Activated T-helper 9 cell treated with anti-CD3 and anti-CD28 coated beads, Interleukin-2, amount 50 U/mL, for 16 hours (primary cell): ENCODE measurements around the gene SLC10A1.
"Not testable (repeated sequence)": the region's sequence is repeated elsewhere in the genome, so short reads cannot be mapped to it uniquely, and the experiment has no call there.

Experiments used
- DNase-seq: peaks from one replicate; pipeline ENCODE4 v3.0.0-alpha.2; 2020; ENCODE audit warnings: low read depth

The SLC10A1 gene

DNA sequence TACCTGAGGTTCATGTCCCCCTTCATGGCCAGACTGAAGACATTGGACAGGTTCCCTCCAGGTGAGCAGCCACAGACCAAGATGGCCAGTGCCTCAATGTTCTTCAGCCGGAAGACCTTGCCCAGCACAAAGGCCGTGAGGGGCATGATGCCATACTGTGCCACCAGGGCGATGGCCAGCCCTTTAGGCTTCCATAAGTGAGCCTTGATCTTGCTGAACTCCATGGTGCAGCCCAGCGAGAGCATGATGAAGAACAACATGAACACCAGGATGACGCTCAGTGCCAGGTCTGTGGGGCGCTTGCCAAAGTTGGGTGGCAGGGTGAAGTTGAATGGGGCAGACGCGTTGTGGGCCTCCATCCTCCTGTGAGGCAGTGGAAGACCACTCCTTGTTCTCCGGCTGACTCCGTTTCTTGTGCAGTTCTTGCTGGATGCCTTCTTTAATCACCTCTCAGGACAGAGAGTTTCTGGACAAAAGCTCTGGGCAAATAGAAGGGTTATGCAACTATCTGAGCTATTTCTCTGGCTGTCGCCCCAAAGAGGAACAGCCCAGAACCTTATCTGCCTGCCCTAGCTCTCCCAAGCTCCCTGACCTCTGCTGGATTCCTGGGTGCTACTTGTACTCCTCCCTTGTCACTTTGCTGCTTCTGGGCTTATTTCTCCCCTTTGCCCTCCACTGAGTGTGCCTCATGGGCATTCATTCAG, at the start of gene SLC10A1:
Gene SLC10A1, minus strand, starts transcription at position 445 of the 704 bp plus-strand sequence. Its CDS starts 86 bp downstream, at position 359.
- DNase-seq = no peak

DNA sequence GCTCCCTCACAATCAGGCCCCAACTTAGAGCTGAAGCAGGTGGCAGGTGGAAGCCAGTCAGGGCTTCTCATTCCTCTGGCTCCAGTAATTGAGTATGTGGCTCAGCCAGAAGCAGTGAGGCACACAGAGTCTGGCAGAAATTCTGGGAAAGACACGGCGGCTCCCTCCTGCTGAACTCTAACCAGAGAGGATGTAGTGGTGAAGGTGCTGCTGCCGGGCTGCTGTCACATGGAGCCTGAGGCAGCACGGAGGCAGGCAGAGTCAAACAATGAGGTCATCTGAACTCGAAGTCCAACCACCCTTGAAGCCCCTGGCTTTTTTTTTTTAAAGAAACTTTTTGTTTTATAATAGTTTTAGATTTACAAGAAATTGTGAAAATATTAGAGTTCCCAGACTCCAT, 48.7 kb upstream of the SLC10A1 start:
- no peak for DNase-seq

DNA sequence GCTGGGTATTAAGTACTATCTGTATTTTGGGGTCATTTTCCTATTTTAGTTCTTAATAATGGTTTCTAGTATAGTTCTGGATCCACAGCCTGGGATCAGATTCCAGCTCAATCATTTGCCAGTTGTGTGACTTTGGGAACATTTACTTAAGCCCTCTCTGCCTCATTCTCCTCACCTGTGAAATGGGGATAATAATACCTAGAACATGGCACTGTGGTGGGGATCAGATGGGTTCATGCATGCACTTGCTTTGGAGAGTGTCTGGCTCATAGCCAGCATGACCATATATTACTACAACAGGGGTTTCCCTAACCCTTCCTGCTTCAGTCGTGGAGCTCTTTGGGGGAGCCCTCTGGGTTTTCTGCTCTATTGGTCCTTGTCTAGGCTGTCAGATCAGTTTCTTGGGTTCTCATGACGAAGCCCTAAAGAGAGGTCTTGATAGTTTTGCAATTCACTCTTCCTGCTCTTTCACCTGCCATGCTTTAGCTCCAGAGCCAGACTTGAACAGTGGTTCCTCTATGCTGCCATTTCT, 48.1 kb upstream of the SLC10A1 start:
- no peak for DNase-seq

DNA sequence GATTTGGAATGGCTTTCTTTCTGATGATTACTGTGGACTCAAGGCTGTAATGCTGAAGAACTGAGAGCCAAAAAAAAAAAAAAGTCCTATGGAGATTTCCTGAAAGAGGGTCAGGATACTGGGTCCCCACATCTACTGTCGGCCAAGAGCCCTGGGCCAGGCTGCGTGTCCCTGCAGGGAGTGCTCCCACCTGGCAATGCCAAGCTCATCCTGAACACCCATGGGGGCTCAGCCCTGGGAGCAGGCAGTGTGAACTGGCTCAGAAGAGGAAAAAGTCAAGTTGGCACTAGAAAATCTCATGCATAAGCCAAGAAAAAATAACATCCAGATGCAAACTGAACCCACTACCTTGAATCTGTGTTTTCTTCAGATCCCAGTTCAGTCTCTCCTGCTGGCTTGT, 47.1 kb upstream of the SLC10A1 start:
- DNase-seq = no peak

DNA sequence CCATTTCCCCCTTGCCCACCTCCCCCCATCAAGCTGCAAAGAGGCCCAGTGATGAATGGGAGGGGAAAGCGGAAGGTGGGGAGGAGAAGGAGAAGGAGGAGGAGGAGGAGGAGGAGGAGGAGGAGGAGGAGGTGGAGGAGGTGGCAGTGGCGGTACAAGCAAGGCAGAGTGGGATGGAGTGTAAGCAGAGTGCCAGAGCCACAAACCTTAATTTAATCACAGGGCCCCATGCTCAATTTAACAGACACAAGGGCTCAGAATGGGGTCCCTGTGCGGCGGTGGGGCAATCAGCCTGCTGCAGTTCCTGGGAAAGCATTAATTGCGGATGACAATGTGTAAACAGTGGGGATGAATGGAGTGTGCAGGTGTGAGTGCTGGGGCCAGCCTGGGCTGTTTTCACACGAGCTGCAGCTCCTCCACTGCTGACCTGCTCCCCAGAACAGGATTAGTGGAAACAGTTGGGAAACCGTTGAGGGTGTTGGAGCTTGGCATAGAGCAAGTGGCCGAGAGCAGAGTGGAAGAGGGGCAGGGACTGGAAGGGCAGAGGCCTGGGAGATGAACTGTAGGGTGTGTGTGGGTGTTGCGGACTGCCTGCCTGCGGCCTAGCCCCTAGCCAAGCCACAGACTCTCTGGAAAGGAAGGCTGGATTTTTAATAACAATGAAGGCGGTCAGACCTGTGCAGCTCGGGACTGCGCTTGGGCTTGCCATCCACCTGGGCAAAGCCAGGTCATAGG, 45.8 kb upstream of the SLC10A1 start:
- no peak for DNase-seq

DNA sequence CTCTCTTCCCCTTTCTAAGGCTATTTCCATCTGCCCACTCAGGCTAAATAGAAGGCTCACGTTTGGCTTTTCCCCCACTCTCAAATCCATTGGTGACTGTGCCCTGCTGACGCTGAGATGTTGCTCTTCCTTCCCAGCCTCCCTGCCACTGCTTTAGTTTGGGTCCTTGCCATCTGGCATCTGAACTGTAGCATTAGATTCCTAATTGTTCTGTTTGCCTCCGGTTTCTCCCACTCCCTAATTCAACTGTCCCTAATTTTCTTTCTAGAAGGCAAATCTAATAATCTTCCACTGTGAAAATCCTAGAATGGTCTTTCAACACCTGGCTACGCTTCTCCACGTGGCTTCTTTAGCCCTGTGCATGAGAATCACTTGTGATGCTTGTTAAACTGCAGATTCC, 44.6 kb upstream of the SLC10A1 start:
- no peak for DNase-seq

DNA sequence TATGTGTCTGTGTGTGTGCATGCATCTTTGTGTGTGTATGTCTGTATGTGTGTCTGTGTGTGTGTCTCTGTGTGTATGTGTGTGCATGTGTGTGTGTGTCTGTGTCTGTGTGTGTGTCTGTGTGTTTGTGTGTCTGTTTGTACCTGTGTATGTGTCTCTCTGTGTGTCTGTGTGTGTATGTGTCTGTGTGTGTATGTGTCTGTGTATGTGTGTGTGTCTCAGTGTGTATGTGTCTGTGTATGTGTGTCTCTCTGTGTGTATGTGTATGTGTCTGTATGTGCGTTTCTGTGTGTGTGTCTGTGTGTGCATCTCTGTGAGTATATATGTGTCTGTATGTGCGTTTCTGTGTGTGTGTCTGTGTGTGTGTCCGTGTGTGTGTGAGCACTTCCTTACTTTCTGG, 42.6 kb upstream of the SLC10A1 start:
- DNase-seq = no peak

DNA sequence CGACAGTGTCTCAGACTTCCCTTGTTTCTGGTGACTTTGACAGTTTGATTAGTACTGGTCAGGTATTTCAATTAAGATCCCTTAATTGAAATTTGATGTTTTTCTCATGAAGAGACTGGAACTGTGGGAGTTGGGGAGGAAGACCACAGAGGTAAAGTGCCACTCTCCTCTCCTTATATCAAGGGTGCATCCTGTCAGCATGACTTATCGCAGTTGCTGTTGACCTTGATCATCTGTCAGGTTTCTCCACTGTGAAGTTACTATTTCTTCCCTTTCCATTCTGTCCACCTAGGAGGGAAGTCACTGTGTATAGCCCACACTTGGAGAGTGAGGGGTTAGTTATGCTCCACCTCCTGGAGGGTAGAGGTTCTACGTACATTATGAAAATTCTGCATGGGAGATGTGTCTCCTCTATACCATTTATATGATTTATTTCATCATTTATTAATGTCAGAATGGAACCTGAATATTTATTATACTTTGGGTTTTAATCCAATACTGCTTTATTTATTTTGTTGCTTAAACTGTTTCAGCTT, 41.9 kb upstream of the SLC10A1 start:
- no peak for DNase-seq

DNA sequence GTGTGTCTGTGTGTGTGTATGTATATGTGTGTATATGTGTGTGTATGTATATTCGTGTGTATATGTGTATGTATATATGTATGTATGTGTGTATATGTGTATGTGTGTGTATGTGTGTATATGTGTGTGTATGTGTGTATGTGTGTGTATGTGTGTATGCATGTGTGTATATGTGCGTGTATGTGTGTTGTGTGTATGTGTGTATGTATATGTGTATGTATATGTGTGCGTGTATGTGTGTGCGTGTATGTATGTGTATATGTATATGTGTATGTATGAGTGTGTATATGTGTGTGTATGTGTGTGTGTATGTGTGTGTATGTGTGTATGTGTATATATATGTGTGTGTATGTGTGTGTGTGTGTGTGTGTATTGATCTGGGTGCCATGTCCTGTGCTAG, 31.8 kb upstream of the SLC10A1 start:
- DNase-seq = no peak

DNA sequence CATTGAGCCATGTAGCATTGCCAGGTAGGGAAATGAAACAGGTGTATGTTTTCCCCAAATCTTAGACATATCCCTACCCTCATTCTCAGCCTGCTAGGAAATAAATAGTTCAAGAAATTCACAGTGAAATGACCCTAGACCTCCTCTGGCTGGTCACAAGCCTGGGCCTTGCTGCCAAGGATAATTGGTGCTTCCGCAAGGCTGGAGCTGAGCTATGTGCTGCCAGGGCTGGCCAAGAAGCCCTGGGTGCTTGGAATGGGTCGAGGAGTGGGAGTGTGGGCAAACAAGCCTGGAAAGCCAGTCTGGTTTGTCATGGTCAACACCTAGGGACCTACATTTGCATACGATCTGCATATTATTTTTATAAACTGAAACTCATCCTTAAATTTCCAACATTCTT, 31.3 kb upstream of the SLC10A1 start:
- DNase-seq = no peak

DNA sequence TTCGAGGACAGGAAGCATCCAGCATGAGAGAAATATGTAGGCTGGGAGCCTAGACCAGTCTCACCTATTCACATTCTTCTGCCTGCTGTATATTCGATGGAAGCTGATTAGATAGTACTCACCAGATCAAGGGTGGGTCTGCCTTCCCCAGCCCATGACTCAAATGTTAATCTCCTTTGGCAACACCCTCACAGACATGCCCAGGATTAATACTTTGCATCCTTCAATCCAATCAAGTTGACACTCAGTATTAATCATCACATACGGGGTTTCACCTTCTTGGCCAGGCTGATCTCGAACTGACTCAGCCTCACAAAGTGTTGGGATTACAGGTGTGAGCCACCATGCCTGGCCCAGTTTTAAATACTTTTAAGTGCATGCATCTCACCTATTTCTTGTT, 30.5 kb upstream of the SLC10A1 start:
- DNase-seq = no peak

DNA sequence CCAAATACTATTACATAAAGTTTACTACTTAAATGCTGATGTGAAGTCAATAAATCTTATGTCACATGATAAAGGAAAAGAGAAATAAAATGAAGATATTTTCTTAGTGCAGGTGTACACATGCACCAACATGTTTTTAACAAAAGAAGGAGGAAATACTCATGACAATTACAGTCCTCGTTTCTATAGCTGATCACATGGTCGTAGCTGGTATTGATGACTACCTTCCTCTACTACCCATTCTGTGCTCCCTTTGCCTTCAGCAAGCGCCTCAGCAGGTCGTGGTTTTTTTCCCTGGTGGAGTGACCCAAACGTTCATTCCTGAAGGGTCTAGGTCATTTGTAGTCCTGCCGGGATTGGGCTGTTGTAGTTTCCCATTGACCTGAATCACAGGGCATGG, 25.4 kb upstream of the SLC10A1 start:
- no peak for DNase-seq

DNA sequence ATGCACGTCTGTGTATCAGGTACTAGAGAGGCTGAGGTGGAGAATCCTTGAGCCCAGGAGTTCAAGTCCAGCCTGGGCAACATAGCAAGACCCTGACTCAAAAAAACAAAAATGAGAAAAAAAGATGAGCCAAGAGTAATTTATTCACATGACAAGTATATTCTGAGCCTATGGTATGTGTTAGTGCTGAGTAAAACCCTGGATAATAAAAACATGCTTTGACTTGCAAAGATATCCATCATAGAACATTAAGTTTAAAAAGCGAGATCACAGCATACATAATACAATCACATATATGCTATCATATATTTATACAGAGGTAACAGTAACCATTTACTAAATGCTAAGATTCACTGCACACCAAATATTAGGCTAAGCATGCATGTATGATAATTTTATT, 23.9 kb upstream of the SLC10A1 start:
- DNase-seq = no peak

DNA sequence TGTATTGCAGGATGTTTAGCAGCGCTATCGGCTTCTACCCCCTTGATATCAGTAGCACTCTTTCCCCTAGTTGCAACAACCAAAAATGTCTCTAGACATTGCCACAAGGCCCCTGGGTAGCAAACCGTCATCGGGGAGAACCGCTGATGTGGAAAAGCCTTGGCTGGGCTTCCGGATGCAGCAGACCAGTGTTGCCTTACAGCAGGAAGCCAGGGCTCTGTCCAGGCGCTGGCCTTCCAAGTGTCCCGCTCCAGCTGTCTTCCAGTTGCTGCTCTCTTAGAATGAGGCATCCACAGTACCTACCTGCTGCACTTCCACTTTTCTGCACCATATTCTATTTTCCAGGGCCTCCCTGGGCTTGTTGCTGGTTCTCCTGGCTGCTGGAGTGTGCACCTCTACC, 22.6 kb upstream of the SLC10A1 start:
- no peak for DNase-seq

DNA sequence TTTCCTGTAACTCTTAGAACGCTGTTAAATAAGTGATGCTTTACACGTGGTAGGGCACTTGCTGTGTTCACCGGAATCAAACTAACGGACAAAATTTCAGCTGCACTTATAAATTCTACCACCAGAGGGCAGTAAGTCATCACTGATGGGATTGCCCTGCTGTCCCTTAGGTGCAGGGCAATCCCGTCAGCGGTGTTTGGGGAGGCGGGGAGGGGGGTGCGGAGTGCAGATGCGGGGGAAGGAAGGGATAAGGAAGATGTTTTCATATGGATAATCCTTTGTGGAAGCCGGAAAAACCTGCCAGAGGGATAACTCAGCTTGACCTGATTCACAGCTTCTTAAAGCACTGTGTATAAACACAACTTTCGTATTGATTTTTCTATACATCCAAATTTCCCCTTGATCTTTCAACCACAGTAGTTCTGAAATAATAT, 21.7 kb upstream of the SLC10A1 start:
- DNase-seq = peak; percentile 15

DNA sequence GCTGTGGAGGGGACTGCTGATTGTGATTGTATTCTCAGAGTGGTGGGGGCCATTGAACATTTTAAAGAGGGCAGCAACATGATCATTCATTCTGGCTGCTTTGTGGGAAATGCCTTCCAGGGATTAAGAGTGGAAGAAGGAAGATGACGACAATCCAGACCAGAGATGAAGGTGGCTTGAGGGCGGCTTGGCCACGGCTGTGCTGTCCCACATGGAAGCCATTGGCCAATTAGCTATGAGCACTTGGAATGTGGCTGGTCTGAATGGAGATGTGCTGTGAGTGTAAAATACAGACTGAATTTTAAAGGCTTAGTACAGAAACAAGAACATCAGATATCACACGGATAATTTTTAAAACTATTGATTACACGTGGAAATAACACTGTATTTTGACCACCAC, 19.2 kb upstream of the SLC10A1 start:
- DNase-seq = no peak

DNA sequence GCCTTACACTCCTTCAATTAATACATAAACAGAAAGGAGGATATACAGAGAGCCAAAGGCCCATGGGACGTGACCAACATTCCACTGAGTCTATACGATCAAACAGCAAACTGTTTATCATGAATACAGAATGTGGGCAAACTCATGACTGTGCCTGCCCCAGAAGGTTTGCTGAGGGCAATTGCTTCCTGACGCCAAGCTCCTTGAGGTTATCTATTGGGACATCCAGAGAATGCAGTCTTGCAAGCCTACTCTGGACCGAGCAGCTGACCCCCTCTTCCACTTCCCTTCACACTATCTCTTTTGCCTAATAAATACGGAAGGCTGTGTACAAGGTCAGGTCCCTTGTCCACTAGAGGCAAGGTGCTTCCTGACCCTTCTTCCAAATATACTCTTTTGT, 18.5 kb upstream of the SLC10A1 start:
- DNase-seq = no peak

DNA sequence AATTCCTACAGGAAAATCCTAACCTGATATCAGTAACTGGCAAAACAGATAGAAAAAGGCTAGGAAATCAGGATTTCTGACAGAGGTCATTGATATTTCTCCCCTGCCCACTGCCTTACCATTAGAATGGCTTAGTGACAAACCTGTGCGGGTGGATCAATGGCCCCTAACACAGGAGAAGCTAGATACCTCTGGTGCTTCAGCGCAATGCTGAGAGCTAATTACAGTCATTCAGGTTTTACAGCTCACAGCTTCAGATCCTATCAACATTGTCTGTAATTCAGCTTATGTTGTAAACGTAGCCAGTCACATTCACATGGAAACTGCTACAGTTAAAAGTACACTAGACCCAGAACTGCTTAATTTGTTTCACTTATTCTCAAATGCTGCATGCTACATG, 17.4 kb upstream of the SLC10A1 start:
- DNase-seq = no peak

DNA sequence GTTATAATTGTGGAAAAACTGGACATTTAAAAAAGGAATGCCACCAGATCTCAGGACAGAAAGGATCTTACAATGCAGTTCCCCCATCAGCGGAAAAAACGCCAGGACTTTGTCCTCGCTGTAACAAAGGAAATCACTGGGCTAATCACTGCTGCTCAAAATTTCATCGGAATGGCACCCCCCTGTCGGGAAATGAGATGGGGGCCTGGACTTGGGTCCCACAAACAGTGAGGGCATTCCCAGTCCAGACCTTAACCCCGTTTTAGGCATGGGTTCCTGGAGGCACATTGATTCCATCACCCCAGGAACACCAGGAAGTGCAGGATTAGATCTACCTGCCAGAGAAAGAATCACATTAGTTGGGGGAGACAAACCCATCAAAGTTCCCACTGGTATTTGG, 16.3 kb upstream of the SLC10A1 start:
- DNase-seq = not testable (repeated sequence)

DNA sequence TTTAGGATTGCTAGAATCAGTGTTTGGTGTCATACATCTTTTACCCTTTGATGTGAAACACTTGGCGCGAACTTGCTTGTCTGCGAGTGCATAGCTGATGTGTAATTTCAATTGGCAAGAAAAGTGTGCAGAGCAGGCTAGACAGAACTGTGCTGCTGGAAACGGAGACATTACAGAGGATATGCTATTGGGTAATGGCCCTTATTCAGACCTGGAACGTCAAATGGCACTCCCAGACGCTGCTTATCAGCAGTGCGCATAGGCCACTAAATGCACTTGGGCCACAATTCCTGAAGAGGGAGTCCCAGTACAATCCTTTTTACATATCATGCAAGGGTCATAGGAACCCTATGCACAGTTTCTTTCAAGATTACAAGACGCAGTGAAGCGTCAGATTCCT, 15.7 kb upstream of the SLC10A1 start:
- DNase-seq = no peak

DNA sequence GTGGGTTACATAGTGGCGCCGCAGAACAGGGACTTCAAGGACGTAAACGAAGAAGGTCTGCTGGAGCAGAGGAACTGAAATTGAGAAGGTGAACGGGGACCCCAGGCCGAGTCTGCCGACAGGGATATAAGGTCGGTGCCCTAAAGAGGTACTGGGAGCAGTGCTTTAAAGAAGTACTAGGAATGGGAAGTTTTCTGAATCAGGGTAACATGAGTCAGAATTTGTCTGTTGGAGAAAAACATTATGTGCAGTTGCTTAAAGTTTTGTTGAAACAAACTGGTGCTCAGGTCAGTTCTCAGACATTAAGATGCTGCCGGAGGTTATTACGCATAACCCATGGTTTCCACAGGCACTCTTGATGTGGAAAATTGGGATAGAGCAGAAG, 14.8 kb upstream of the SLC10A1 start:
- DNase-seq = no peak

DNA sequence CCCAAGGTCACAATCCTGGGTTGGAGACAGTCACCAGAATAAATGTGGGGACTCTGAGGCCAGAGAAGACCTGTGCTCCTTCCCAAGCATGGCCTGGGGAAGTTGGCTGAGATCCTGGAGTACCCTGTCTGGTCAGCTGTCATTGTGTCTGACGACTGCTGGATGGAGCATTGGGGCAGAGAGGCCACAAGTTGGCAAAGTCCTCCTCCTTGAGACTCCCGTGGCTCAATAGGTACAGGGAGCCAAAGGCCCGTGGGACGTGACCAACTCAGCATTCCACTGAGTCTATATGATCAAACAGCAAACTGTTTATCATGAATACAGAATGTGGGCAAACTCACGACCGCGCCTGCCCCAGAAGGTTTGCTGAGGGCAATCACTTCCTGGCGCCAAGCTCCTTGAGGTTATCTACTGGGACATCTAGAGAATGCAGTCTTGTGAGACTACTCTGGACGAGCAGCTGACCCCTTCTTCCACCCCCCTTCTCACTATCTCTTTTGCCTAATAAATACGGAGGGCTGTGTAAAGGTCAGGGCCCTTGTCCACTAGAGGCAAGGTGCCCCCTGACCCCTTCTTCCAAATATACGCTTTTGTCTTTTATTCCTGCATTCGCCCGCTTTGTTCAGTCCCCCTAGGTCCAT, 14.3 kb upstream of the SLC10A1 start:
- DNase-seq = no peak
